SU-DHL-6 (cell line): ENCODE data around the gene ARL5A.

ENCODE experiments used
- EZH2phosphoT487 ChIP-seq: fragments of 200-600 bp; sonication (generic), shearing (Covaris generic); conservative IDR thresholded peaks from 2 replicates; pipeline ENCODE4 v1.6.1; 2018; ENCODE audit warnings: mild to moderate bottlenecking, antibody characterized with exemption, low read length, moderate library complexity, mixed read lengths
- TF ChIP-seq, protein P1 (sequence below): fragments of 200-600 bp; sonication (generic); IDR thresholded peaks from one replicate; pipeline ENCODE4 v1.5.1; 2017; ENCODE audit warnings: antibody characterized with exemption, mild to moderate bottlenecking, low read length, moderate library complexity; ENCODE audit not compliant: insufficient read depth, poor library complexity, severe bottlenecking

DNA sequence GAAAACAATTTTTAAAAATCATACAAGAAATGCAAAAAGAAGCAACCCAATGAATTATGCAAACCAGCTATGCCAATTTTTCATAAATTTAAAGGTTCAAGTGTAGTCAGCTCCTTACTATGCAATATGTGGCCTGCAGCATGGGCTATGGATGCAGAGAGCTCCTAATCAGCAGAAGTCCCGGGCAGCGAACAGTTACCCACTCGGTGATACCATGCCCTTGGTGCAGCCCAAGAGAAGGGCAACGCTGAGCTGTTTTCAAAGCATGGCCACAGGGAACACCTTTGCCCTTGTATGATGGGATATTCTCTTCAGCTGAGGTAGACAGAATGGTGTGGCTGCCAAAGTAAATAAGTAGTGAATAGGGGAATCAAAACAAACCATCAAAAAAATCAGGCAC, 17.3 kb upstream of the ARL5A start:
- no peak for TF ChIP-seq EZH2phosphoT487
- TF ChIP-seq, protein P1, sequence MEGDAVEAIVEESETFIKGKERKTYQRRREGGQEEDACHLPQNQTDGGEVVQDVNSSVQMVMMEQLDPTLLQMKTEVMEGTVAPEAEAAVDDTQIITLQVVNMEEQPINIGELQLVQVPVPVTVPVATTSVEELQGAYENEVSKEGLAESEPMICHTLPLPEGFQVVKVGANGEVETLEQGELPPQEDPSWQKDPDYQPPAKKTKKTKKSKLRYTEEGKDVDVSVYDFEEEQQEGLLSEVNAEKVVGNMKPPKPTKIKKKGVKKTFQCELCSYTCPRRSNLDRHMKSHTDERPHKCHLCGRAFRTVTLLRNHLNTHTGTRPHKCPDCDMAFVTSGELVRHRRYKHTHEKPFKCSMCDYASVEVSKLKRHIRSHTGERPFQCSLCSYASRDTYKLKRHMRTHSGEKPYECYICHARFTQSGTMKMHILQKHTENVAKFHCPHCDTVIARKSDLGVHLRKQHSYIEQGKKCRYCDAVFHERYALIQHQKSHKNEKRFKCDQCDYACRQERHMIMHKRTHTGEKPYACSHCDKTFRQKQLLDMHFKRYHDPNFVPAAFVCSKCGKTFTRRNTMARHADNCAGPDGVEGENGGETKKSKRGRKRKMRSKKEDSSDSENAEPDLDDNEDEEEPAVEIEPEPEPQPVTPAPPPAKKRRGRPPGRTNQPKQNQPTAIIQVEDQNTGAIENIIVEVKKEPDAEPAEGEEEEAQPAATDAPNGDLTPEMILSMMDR: no peak
